GM21786 (cell line): ENCODE results near the gene DLG1.
"Not testable (repeated sequence)": the region's sequence is repeated elsewhere in the genome, so short reads cannot be mapped to it uniquely, and the experiment has no call there.

ENCODE experiments used
- ATAC-seq: cut with Tn5 transposase; IDR thresholded peaks from one replicate; pipeline ENCODE4 v1.9.1; 2021; ENCODE audit not compliant: unreplicated experiment

The DLG1 gene

DNA sequence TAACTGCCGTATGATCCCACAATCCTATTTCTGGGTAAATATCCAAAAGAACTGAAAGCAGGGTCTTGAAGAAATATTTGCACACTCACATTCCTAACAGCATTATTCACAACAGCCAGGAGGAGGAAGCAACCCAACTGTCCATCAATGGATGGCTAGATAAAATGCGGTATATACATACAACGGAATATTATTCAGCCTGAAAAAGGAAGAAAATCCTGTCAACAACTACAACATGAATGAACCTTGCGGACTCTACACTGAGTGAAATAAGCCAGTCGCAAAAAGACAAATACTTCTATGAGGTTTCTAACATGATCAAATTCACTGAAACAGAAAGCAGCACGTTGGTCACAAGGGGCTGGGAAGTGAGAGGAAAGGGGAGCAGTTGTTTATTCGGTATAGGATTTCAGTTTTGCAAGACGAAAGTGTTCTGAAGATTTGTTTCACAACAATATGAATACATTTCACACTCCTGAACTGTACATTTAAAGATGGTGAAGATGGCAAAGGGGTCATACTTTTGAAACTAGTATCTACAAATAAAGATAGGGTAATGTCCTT is 6.2 kb downstream of the DLG1 start:
- ATAC-seq = peak; percentile 41

DNA sequence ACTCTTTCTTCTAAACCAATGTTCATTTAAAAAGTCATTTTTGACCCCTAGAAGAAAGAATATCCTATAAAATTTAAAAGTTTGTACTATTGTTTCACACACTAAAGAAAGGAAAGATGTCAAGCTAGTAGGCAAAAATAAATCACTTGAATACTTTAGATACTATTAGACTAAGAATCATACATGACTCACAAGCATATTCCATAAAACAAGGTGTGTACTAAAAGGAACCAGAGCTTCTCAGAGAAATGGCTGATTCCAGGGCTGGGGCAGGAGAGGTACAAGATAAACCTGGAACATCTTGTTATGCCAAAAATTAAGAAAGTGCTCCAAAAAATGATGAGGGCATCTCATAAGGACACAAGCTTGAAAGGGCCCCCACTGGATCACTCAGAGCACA is 8.7 kb downstream of the DLG1 start:
- no peak for ATAC-seq

DNA sequence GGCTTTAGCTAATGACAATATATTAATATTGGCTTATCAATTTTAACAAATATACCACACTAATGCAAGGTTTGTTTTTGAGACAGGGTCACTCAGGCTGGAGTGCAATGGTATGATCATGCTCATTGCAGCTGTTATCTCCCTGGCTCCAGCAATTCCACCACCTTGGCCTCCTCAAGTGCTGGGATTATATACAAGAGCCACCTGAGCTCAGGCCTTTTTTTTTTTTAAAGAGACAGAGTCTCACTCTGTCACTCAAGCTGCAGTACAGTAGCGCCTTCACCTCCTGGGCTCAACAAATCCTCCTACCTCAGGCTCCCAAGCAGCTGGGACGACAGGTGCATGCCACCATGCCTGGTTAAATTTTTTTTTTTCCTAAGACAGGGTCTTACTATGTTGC is 11.7 kb downstream of the DLG1 start:
- ATAC-seq = no peak

DNA sequence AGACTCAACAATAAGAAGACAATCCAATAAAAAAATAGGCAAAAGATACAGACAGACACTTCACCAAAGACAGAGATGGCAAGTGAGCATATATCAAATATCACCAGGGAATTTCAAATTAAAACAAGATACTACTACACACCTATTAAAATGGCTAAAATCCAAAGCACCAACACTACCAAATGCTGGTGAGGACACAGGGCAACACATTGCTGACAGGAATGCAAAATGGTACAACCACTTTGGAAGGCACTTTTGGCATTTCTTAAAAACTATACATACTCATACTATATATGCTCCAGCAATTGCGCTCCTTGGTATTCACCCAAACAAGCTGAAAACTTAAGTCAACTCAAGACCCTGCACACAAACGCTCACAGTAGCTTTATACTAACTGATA is 12.9 kb downstream of the DLG1 start:
- ATAC-seq = no peak

DNA sequence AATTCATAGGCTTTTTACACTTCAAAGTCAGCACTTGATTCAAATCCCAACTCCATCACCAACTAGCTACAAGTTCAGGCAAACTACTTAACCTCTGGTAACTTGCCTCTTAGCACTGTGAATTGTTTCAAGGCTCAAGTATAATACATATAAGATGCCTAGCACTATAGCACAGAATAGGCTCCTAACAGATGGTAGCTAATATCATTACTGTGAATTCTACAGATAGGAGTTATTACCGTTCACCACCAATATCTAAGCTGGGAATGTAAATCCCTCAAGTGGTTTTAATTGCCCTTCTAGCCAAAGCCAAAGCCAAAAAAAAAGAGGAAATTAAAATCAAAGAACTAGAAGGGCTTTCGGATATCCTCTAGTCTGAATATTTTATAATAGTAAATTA is 15.4 kb downstream of the DLG1 start:
- no peak for ATAC-seq

DNA sequence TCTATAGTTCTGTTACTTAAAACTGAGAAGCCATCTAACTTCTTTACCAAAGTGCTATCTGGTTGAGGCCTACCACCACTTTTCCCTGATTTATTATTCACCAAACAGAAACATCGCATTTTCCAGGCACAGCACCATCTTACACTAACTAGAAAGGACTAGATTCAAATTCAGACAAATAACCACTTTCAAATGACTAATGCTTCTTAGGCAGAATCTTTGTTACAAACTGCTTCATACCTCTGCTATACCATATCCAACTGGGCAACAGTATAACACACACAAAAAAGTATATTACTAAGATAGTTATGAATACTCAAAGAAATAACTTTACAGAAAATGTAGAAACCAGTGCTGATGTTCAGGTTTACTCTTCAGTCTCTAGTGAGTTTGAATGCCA is 16.6 kb downstream of the DLG1 start:
- ATAC-seq = no peak

DNA sequence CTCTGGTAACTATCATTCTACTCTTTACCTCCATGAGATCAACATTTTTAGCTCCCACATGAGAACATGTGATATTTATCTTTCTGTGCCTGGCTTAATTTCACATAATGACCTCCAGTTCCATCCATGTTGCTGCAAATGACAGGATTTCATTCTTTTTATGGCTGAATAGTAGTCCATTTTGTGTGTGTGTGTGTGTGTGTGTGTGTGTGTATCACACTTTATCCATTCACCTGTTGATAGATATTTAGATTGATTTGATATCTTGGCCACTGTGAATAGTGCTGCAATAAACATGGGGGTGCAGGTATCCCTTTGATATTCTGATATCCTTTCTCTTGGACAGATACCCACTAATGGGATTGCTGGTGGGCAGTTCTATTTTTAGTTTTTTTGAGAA is 18.3 kb downstream of the DLG1 start:
- ATAC-seq = no peak

DNA sequence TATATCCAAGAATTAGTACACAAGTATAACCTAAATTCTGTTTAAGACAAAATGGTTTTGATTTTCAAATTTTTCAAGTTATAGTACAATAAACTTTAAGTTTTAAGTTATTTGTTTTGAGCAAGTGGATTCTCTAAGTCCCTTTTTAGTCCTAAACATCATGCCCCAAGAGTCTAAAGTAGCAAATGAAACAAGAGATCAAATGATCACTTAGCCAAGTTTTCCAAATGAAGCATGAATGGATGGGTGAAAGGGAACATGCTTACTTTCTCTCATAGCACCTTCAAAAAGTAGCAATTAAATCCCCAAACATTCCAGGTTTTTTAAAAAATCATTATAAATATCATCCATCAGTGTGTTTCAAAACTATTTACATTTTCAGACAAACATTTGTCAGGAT is 19.5 kb downstream of the DLG1 start:
- no peak for ATAC-seq

DNA sequence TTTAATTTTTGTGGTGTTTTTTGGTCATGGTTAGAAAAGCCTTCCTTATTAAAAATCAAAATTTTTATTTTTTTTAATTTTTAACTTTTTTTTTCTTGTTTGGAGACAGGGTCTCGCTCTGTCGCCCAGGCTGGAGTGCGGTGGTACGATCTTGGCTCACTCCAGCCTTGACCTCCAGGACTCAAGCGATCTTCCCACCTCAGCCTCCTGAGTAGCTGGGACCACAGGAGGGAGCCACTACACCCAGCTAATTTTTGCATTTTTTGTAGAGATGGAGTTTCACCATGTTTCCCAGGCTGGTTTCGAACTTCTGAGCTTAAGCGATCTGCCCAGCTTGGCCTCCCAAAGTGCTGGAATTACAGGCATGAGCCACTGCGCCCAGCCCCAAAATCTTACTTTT is 21.6 kb downstream of the DLG1 start:
- ATAC-seq = not testable (repeated sequence)

DNA sequence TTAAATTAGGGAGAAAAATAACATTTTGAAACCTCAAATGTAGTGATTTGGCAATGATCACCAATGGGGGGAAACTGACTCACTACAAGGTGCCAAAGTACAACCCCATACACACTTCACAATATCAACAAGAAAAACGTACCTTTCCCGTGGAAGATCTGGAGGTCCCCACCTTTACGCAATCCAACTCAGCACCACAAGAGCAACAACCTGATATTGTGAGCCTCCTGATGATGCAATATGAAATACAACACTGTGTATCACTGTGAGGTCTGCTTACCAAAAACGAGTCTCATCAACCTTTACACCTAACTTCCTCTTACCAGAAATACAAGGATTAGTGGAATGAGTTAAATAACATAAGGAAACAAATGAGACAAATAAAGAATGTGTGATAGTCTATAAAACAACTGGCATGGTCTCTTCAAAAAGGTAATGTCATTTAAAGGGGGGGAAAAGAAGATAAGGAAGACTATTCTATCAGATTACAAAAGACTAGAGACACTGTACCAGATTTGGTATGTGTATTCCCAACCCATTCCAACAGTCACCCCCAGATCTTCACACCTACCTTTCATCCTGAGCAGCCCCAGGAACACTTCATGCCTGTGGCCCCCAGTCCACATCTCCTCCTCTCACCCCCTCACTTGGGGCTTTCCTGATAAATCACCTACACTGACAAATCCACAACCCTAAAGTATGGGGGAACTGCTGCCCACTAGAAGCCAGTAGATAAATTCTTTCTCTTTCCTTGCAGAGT is 27.7 kb downstream of the DLG1 start:
- no peak for ATAC-seq

DNA sequence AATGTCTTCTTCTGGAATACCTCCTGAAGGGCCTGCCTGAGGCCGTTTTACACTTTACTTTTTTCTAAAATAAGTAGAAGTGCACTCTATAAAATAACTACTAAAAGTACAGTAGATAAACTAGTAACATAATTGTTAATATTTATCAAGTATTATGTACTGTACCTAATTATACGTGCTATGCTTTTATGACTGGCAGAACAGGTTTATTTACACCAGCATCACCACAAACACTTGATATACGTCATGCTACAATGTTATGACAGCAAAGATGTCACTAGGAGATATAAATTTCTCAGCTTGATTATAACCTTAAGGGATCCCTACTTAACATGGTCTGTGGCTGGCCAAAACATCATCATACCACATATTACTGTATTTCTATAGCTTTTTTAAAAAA is 29.4 kb downstream of the DLG1 start:
- no peak for ATAC-seq

DNA sequence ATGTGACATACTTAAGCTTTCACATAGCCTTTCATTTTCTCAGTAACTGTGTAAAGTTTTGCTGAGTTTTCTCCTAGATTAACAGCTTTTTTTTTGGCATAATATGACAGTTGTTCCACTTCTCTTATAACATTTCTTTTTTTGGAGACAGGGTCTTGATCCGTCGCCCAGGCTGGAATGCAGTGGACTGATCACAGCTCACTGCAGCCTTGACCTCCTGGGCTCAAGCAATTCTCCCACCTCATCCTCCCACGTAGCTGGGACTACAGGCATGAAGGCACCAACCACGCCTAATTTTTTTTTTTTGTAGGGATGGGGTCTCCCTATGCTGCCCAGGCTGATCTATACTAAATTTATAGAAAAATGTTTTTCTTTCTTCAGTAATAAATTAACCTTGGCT is 30.1 kb downstream of the DLG1 start:
- ATAC-seq = no peak

DNA sequence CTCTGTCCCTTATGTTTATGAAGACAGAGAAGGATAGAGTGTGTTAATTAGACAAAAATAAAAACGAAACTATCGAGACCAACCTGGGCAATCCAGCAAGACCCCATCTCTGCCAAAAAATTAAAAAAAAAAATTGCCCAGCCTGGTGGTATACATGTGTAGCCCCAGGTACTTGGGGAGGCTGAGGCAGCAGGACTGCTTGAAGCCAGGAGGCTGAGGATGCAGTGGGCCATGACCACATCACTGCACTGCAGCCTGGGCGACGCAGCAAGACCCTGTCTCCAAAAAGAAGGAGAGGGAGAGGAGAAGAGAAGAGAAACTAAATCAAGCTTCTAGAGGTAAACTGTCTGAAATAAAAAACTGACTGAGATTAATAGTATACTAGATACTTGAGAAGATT is 32.1 kb downstream of the DLG1 start:
- no peak for ATAC-seq

DNA sequence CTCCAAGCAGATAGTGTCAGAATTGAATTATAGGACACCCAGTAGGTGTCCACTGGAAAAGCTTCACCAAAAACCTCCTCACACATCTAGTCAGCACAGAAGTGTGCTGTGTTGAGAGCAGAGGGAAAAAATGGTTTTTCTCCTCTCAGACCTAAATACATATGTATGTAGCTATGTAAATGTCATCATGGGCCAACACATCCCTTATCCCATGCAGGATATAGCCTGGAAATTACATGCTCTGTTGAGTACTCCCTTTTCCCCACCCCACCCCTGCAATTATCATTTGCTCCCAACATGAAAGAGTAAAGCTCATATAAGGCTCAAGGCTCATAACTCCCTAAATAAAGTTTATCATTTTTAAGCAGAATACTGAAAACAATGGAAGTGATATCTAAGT is 35.7 kb downstream of the DLG1 start:
- no peak for ATAC-seq

DNA sequence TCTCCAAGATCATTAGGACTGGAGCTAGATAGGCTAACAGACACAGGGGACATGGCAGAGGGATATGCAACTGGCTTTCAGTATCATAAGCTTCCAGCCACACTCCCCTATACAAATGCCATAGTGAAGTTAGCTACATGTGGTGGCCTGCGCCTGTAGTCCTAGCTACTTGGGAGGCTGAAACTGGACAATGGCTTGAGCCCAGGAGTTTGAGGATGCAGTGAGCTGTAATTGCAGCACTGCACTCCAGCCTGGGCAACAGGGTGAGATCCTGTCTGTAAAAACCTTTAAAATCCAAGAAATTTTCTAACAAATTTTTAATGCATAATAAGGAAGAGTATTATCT is 37.3 kb downstream of the DLG1 start:
- ATAC-seq = no peak

DNA sequence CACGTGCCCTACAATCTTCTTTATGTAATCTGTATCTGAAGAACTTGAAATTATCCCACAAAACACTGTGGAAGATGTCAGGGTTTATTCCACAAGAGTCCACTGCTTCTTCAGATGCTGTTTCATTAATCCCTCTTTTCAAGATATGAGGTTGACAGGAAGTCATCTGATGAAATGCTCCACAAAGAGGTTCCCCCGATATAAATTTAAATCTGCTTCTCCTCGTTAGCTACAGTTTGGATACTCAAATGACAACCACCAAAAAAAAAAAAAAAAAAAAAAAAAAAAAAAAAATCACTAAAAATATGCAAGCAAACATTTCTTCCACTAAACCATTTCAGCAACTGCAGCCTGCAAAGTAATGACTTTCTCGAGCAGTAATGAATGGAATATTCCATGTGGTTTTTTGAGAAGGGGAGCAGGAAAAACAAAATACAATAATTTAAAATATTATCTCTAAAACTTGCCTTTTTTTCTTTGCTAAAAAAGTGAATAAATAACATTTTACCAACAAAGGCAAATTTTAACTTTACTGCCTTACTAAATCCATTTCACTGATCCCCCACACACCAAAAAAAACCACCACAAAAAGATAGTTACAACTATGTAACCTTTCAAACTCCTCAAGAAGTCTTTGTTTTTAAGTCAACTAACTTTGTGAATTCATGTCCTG is 37.8 kb downstream of the DLG1 start:
- ATAC-seq = no peak

DNA sequence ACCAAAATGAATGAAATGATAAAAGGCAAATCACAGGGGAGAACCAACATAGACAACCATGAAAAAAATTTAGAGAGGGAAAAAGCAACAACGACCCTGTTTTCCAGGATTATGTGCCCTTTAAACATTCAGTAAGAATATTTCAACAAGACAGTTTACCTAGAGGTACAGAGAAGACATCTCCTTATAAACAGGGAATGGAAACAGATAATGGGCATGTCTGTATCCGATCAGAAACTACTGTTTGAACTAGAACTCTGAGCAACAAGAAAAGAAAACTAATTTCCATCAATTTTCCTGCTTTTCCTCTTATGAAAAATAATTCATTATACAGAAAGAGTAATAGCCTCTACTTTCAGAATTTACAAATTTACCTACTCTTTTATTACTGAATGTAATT is 39.3 kb downstream of the DLG1 start:
- no peak for ATAC-seq

DNA sequence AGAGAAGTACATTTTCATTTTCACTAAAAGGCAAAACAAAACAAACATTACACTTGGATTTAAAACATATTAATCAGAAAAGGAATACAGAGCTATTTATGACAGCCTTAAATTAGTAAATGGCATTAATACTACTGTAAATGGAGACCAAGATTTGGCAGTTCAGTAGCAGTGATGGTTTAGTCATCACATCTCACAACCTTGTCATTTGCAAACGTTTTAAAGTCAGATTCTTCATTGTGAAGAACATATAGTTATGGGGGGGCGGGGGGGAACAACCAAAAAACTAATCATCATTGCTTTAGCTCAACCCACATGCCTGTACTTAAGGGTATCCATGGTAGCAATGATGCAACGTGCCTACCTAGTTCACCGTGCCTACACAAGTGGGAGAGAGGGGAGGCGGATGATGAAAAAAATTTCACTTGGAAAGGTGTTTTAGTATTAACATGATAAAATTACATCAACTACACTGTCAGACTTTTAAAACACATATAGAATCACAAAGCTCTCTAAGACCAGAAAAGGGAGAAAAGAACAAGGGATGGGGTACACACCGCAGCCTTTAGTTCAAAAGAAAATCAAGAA is 40.1 kb downstream of the DLG1 start:
- no peak for ATAC-seq

DNA sequence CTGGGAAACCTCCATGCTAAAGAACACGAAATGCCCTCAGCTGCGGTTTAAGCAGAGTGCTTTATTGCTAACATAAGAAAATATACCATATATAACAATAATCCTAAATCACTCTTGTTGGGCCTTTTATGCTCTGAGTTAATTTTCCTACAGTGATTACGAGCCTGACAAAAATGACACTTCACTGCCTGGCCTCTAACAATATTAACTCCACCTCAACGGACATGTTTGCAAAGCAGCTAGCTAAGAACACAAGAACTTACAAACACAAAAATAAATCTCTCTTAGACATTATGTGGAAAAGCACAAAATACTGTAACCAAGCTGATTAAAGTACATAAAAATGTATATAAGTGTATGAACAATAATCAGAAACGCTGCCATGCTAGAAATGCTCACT is 40.7 kb downstream of the DLG1 start:
- no peak for ATAC-seq

DNA sequence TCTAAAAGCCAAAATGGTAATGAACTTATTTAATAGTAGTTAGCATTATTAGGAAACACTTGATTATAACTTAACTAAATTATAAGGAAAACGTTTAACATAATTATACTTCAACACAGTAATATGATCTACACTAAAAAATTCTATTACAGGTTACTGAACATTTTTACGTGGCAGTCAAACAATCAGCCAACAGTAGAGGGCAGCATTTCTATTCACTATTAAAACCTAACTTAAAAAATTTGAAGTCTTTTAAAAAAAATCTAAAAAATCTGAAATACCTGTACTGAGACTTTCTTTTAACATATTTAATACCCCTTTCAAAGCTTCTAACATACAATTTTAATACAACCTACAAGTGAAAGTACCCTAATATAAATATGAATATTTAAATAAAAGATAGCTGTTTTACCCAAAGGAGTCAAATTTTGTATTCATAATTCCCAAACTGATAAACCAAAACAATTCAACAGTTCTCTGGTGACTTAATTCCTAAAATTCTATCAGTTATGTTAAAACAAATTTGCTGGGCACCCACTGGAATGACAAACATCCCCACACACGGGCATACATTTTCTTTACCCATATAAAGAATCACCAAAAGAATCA is 41.5 kb downstream of the DLG1 start:
- ATAC-seq = no peak

DNA sequence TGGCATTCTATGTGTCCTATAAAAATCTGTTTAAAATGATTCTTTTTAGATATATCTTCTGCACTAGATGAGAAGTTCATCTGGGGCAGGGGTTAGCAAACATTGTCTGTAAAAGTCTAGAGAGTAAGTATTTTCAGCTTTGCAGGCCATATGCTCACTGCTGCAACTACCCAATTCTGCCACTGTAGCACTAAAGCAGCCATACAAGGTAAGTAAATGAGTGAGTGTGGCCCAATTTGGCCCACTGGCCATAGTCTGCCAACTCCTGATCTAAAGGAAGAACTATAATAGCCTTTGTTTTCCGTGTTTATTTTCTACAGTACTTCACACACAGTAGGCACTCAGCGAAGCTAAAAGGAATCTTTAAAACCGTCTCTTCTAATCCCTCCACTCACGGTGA is 42.3 kb downstream of the DLG1 start:
- no peak for ATAC-seq
